Measurements from ENCODE around the gene ZFHX3.

ZFHX3 gene

GRCh38 chr16:73046202-73046848 is 1.6 kb downstream of the ZFHX3 start:
- no peaks in the 10 kb centered on the region for H3K36me3 Mint-ChIP-seq
- no peak for ATAC-seq (replicated peaks)
- peaks cover 22 to 38% of the 10 kb centered on the region in 2 donors for H3K4me1 Mint-ChIP-seq
- H3K4me3 Mint-ChIP-seq: no peak overlapping the region
- no peak overlapping the region for H3K27ac Mint-ChIP-seq
- H3K9me3 Mint-ChIP-seq: no peaks in the 10 kb centered on the region
- DNase-seq: no peak
- peaks cover 0 to 6% of the 10 kb centered on the region in 2 donors for H3K27me3 Mint-ChIP-seq

GRCh38 chr16:73043828-73044467 is 4.0 kb downstream of the ZFHX3 start:
- Mint-ChIP-seq H3K36me3 (peaks cover 0 to 3% of the 10 kb centered on the region in 2 donors), H3K4me3 (no peak overlapping the region), H3K27me3 (peaks cover 0 to 6% of the 10 kb centered on the region in 2 donors), H3K4me1 (peaks cover 21 to 34% of the 10 kb centered on the region in 2 donors), H3K9me3 (no peaks in the 10 kb centered on the region), H3K27ac (peak overlapping the region; percentile 14)
- ATAC-seq (replicated peaks) (no peak), DNase-seq (no peak)

GRCh38 chr16:73042807-73043206 is 5.1 kb downstream of the ZFHX3 start:
- Mint-ChIP-seq H3K4me1 (peaks cover 20 to 31% of the 10 kb centered on the region in 2 donors), H3K4me3 (no peak overlapping the region)

GRCh38 chr16:73041676-73042075 is 6.3 kb downstream of the ZFHX3 start:
- H3K36me3 Mint-ChIP-seq: peaks cover 0 to 3% of the 10 kb centered on the region in 2 donors
- H3K4me1 Mint-ChIP-seq: peaks cover 28 to 32% of the 10 kb centered on the region in 2 donors
- H3K27me3 Mint-ChIP-seq: peaks cover 4 to 16% of the 10 kb centered on the region in 2 donors
- H3K4me3 Mint-ChIP-seq: no peak overlapping the region
- no peak for ATAC-seq (replicated peaks)
- no peak for DNase-seq
- no peaks in the 10 kb centered on the region for H3K9me3 Mint-ChIP-seq
- no peak overlapping the region for H3K27ac Mint-ChIP-seq

More at GRCh38 chr16:73042807-73043206, 5.1 kb downstream of the ZFHX3 start:
- Mint-ChIP-seq H3K27me3 (peaks cover 2 to 7% of the 10 kb centered on the region in 2 donors), H3K36me3 (peaks cover 0 to 3% of the 10 kb centered on the region in 2 donors), H3K27ac (peak overlapping the region; percentile 37), H3K9me3 (no peaks in the 10 kb centered on the region)
- no peak for DNase-seq
- ATAC-seq (replicated peaks): no peak

- Mint-ChIP-seq H3K9me3 (no peaks in the 10 kb centered on the region), H3K4me1 (peaks cover 31 to 32% of the 10 kb centered on the region in 2 donors), H3K27ac (no peak overlapping the region), H3K27me3 (peaks cover 9 to 22% of the 10 kb centered on the region in 2 donors), H3K4me3 (no peak overlapping the region), H3K36me3 (peaks cover 0 to 3% of the 10 kb centered on the region in 2 donors)
- ATAC-seq (replicated peaks) (no peak), DNase-seq (no peak)
Measured at GRCh38 chr16:73040735-73041402, 7.1 kb downstream of the ZFHX3 start.

- no peak overlapping the region for H3K27ac Mint-ChIP-seq
- H3K27me3 Mint-ChIP-seq: peaks cover 10 to 24% of the 10 kb centered on the region in 2 donors
- H3K36me3 Mint-ChIP-seq: peaks cover 0 to 3% of the 10 kb centered on the region in 2 donors
- DNase-seq (no peak), ATAC-seq (replicated peaks) (no peak)
- no peak overlapping the region for H3K4me3 Mint-ChIP-seq
- H3K4me1 Mint-ChIP-seq: peaks cover 31 to 38% of the 10 kb centered on the region in 2 donors
- H3K9me3 Mint-ChIP-seq: no peaks in the 10 kb centered on the region
Measured at GRCh38 chr16:73040136-73040535, 7.8 kb downstream of the ZFHX3 start.

- no peak for DNase-seq
- Mint-ChIP-seq H3K9me3 (no peaks in the 10 kb centered on the region), H3K27ac (no peak overlapping the region), H3K36me3 (peaks cover 0 to 3% of the 10 kb centered on the region in 2 donors), H3K27me3 (peaks cover 19 to 30% of the 10 kb centered on the region in 2 donors), H3K4me3 (no peak overlapping the region), H3K4me1 (peaks cover 38 to 57% of the 10 kb centered on the region in 2 donors)
- ATAC-seq (replicated peaks): no peak
Measured at GRCh38 chr16:73037845-73038570, 9.9 kb downstream of the ZFHX3 start.

- Mint-ChIP-seq H3K4me1 (peaks cover 42 to 57% of the 10 kb centered on the region in 2 donors), H3K27ac (peak overlapping the region; percentile 26), H3K36me3 (peaks cover 0 to 3% of the 10 kb centered on the region in 2 donors), H3K27me3 (peaks cover 19 to 37% of the 10 kb centered on the region in 2 donors), H3K9me3 (no peaks in the 10 kb centered on the region), H3K4me3 (peak overlapping the region in 1 of 2 donors; percentile 18)
- DNase-seq (no peak), ATAC-seq (replicated peaks) (no peak)
Measured at GRCh38 chr16:73037331-73037745, 10.6 kb downstream of the ZFHX3 start.

GRCh38 chr16:73036074-73036826 is 11.7 kb downstream of the ZFHX3 start:
- peaks cover 24 to 43% of the 10 kb centered on the region in 2 donors for H3K27me3 Mint-ChIP-seq
- H3K36me3 Mint-ChIP-seq: peaks cover 0 to 3% of the 10 kb centered on the region in 2 donors
- peak overlapping the region; percentile 72 to 76 for H3K4me3 Mint-ChIP-seq
- peak overlapping the region; percentile 79 for H3K27ac Mint-ChIP-seq
- ATAC-seq (replicated peaks) (peak; percentile 80 to 88), DNase-seq (peak; percentile 50)
- no peaks in the 10 kb centered on the region for H3K9me3 Mint-ChIP-seq
- H3K4me1 Mint-ChIP-seq: peaks cover 51 to 67% of the 10 kb centered on the region in 2 donors

- H3K4me1 Mint-ChIP-seq: peaks cover 53 to 78% of the 10 kb centered on the region in 2 donors
- no peak overlapping the region for H3K4me3 Mint-ChIP-seq
- H3K36me3 Mint-ChIP-seq: no peaks in the 10 kb centered on the region
- H3K27ac Mint-ChIP-seq: no peak overlapping the region
- ATAC-seq (replicated peaks) (peak; percentile 46 to 49), DNase-seq (no peak)
- H3K9me3 Mint-ChIP-seq: no peaks in the 10 kb centered on the region
- H3K27me3 Mint-ChIP-seq: peaks cover 39 to 51% of the 10 kb centered on the region in 2 donors
Measured at GRCh38 chr16:73034374-73034773, 13.6 kb downstream of the ZFHX3 start.

- peak overlapping the region; percentile 37 for H3K27ac Mint-ChIP-seq
- no peaks in the 10 kb centered on the region for H3K9me3 Mint-ChIP-seq
- H3K36me3 Mint-ChIP-seq: no peaks in the 10 kb centered on the region
- peak in 1 of 2 donors; percentile 13 for ATAC-seq (replicated peaks)
- peak overlapping the region; percentile 62 to 64 for H3K4me3 Mint-ChIP-seq
- peaks cover 55 to 78% of the 10 kb centered on the region in 2 donors for H3K4me1 Mint-ChIP-seq
- H3K27me3 Mint-ChIP-seq: peaks cover 43 to 50% of the 10 kb centered on the region in 2 donors
- DNase-seq: no peak
Measured at GRCh38 chr16:73033271-73033998, 14.5 kb downstream of the ZFHX3 start.

- peaks cover 51 to 74% of the 10 kb centered on the region in 2 donors for H3K4me1 Mint-ChIP-seq
- DNase-seq: peak; percentile 18
- peak overlapping the region; percentile 62 to 64 for H3K4me3 Mint-ChIP-seq
- H3K27ac Mint-ChIP-seq: peak overlapping the region; percentile 14
- peak; percentile 23 to 45 for ATAC-seq (replicated peaks)
- peaks cover 40 to 43% of the 10 kb centered on the region in 2 donors for H3K27me3 Mint-ChIP-seq
- no peaks in the 10 kb centered on the region for H3K9me3 Mint-ChIP-seq
- H3K36me3 Mint-ChIP-seq: no peaks in the 10 kb centered on the region
Measured at GRCh38 chr16:73032541-73033270, 15.2 kb downstream of the ZFHX3 start.
